Stimulated activated naive CD8-positive, alpha-beta T cell treated with anti-CD3 and anti-CD28 coated beads, Interleukin-15, amount 100 ng/mL, for 72 hours (primary cell): ENCODE measurements around the gene ZCCHC14.

Experiments
- ATAC-seq: fragments of 150-1000 bp; cut with Tn5 transposase; 2 replicates; pipeline ENCODE4 v1.10.0; 2021; ENCODE audit warnings: mild to moderate bottlenecking, moderate library complexity
- DNase-seq, 2 donors: peaks; one replicate each; pipeline ENCODE4 v3.0.0; 2021 to 2022
- H3K27ac Mint-ChIP-seq, 2 donors: one replicate each; pipeline ENCODE4 v1.8.0; 2022; ENCODE audit warnings: mild to moderate bottlenecking in 2 of 2, mixed read lengths in 2 of 2, moderate library complexity in 2 of 2
- H3K27me3 Mint-ChIP-seq: one replicate; pipeline ENCODE4 v1.8.0; 2022; ENCODE audit warnings: mixed read lengths
- H3K4me1 Mint-ChIP-seq: one replicate; pipeline ENCODE4 v1.8.0; 2022; ENCODE audit warnings: mild to moderate bottlenecking, mixed read lengths
- H3K4me3 Mint-ChIP-seq, 2 donors: one replicate each; pipeline ENCODE4 v1.8.0; 2022; ENCODE audit warnings: mild to moderate bottlenecking in 2 of 2, mixed read lengths in 2 of 2, moderate library complexity in 1 of 2
- H3K9me3 Mint-ChIP-seq, 2 donors: one replicate each; pipeline ENCODE4 v1.8.0; 2022; ENCODE audit warnings: mixed read lengths in 2 of 2

Gene ZCCHC14

DNA sequence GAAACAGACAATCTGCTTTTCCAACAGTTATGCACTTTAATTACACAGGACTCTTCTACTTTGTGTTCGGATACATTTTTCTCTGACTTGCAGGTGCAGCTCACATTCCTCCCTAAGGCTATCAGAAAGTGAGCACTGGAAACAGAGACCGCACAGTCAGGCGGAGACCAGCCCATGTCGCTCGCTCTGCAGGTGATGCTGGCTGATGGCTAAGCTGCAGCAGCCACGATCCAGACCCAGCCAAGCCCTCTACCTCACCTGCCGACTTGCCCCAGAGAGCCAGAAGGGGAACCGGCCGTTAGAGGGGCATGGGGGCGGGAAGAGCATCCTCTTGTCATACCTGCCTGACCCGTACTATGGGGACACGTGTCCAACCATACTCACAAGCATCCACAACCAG lies 66.9 kb downstream of the ZCCHC14 start:
- H3K9me3 Mint-ChIP-seq, result no peaks in the 10 kb centered on the region
- H3K27ac Mint-ChIP-seq, result no peak overlapping the region
- no peak overlapping the region for H3K4me3 Mint-ChIP-seq
- DNase-seq (no peak), ATAC-seq (no peak)
- H3K4me1 Mint-ChIP-seq, result peaks cover 6% of the 10 kb centered on the region
- H3K27me3 Mint-ChIP-seq, result no peaks in the 10 kb centered on the region

DNA sequence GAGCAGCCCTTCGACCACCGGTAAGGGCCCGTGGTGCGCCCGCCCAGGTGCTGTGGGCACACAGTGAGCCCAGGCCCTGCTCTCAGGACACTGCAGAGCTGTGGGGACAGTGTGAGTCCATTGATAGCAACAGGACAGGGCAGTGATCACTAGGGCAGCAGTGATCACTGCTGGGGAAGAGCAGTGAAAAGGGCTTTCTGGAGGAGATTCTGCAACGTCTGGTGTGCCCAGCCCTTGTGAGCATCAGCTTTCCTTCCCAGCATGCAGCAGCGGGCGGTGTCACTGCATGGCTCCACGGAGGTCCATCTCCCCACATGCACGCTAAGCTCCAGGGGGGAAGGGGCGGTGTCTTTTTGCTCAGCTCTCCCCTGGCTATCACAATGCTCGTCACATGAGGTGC lies 68.6 kb downstream of the ZCCHC14 start:
- no peak overlapping the region for H3K4me3 Mint-ChIP-seq
- no peaks in the 10 kb centered on the region for H3K9me3 Mint-ChIP-seq
- no peak overlapping the region for H3K27ac Mint-ChIP-seq
- H3K27me3 Mint-ChIP-seq, result no peaks in the 10 kb centered on the region
- DNase-seq, result no peak
- ATAC-seq, result no peak
- peaks cover 4% of the 10 kb centered on the region for H3K4me1 Mint-ChIP-seq

DNA sequence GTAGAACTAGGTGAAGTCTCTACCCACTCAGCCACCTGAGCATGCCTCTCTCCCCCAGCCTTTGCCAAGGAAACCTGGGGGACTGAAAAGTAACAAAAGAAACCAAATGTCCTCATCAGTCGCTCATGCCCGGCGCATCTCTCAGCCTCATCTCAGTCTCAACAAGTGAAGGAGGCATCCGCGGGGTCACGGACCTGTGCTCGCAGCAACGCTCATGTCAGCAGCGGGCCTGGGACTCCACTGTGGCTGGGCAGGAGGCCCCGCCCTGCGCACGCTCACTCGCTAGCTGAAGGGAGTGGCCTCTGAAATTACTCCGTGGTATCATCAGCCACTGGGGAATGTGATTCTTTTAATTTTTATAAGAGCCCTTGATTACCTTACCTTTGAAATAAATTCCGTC lies 69.4 kb downstream of the ZCCHC14 start:
- DNase-seq (no peak), ATAC-seq (no peak)
- no peaks in the 10 kb centered on the region for H3K4me1 Mint-ChIP-seq
- no peak overlapping the region for H3K4me3 Mint-ChIP-seq
- H3K27ac Mint-ChIP-seq, result no peak overlapping the region
- H3K9me3 Mint-ChIP-seq, result no peaks in the 10 kb centered on the region
- no peaks in the 10 kb centered on the region for H3K27me3 Mint-ChIP-seq

DNA sequence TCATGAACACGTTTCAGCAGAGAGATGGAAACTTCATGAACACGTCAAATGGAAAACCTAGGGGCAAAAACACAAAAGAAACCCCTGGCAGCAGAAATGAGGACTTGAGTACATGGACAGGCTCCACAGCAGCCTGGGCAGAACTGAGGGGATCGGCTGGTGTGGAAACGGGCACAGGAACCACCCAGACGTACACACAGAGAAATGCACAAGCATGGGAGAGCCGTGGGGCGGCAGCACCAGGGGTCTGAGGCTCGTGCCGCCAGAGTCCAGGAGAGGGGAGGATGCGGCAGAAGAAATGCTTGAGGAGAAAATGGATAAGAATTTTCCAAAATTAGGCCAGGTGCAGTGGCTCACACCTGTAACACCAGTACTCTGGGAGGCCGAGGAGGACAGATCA lies 70.7 kb downstream of the ZCCHC14 start:
- no peaks in the 10 kb centered on the region for H3K9me3 Mint-ChIP-seq
- no peak for ATAC-seq
- H3K27ac Mint-ChIP-seq, result peak overlapping the region in 1 of 2 donors; percentile 28
- no peak for DNase-seq
- no peak overlapping the region for H3K4me3 Mint-ChIP-seq
- no peaks in the 10 kb centered on the region for H3K4me1 Mint-ChIP-seq
- H3K27me3 Mint-ChIP-seq, result no peaks in the 10 kb centered on the region

DNA sequence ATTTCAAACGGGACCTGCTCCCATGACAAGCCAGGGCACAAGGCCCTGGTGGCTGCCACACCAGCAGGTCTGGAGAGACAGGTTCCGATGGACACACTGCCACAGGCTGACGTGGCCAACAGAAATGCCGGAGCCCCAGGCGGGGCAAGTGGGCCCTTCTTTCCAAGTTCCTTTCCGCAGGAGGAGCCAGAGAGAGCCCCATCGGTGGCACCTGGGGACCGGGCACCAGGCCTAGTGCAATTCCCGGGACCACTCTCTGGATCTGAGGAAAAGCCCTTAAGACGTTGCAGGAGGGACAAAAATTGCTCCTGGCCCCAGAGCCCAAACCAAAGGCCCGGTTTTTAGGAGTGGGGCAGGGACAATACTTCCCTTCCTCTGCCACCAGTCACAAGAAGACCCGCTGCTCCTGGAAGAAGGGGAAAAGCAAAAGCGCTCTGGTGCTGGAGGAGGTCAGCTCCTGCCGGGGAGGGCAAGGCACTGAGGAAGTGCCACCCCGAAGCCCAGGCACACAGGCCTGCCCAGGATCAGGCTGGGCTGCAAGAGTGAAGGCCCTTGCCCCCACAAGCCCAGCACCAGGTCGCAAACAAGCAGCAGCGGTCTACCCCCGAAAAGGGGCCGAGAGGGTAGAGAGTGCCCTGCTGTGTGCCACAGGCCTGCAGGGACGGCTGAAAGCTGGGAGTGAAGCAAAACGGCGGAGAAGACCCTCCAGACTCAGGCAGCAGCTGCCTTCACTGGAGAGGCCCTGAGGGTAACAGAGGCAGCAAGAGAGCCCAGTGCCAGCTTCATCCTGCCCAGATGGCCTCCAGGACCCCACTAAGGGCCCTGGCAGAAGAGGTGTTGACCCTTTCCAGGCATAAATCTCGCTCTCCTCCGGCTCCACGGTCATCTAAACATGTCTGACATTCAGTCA lies 71.6 kb downstream of the ZCCHC14 start:
- DNase-seq (no peak), ATAC-seq (no peak)
- Mint-ChIP-seq H3K4me3 (no peak overlapping the region), H3K27ac (peak overlapping the region in 1 of 2 donors; percentile 55), H3K27me3 (no peaks in the 10 kb centered on the region), H3K4me1 (no peaks in the 10 kb centered on the region), H3K9me3 (no peaks in the 10 kb centered on the region)

DNA sequence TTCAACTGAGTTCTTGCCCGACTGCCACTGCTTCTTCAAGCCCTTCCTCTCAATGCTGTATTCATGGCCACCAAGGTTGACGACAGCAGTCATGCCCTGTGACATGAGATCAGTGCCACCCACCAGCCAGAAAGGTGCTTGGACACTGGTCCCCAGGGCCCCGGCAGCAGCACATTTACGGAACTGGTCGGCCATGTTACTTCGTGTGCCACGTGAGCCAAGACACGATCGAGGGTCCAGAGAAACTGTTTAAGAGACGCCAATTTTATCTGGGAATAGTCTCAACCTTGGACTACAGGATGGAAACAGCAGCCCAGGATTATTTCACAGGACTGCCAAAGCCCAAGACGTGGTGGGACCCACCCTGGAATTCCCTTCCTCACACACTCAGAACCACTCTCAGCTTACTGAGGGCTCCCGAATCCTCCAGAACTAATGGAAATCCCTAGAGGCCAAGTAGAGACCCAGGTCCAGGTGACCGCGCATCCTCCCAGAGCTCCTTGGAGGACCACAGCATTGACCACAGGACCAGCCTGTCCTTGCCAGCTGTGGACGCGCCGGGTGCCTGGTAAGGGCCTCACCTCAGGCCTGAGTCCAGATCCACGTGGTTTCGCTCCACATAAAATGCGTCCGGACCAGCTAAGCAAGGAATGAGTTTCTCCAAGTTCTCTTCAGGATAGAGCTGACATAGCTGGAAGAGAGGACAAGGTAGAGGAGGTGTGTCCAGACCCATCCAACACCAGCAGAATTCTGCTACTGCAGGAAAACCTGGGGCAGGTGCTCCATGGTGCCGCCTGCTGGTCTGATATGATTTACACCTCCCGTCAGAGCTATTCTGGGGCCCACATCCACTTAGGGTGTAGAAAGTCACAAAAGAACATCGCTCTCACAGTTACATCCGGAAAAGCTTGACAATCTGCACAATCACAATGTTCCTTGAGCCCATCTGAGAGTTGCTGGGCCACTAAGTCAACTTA lies 72.5 kb downstream of the ZCCHC14 start:
- Mint-ChIP-seq H3K27me3 (no peaks in the 10 kb centered on the region), H3K9me3 (no peaks in the 10 kb centered on the region), H3K27ac (no peak overlapping the region), H3K4me1 (no peaks in the 10 kb centered on the region), H3K4me3 (no peak overlapping the region)
- ATAC-seq (no peak), DNase-seq (no peak)

DNA sequence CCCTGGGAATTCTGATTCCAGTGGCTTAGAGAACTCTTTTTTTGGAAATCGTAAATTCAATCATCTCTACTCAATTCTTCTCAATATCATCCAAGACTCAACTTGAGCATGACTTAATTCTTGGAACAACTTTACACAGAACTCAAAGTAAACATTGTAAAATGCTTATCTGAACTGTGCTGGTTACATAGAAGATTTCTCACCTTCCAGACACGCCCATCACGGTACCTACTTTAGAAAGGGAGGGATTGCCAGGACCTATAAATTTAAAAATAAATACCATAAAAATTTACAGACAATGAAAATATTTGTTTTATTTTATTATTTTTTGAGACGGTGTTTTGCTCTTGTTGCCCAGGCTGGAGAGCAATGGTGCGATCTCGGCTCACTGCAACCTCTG lies 74.2 kb downstream of the ZCCHC14 start:
- no peaks in the 10 kb centered on the region for H3K27me3 Mint-ChIP-seq

DNA sequence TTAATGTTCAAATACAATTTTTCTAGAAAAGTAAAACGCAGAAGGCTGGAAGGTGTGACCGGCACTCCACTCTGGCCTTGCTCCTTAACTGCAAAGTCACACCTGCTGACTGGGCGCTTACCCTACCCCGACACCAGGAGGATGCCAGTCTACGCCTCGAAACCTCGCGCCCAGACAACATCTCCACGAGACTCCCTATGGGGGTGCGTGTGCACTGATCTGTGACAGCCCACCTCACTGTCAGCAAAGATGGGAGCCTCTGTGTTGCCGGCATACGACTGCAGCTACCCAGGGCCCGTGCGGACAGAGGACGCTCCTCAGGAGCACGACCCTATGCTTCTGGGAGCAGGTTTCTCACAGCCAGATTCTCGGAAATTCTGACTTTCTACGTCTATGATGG lies 74.6 kb downstream of the ZCCHC14 start:
- H3K4me3 Mint-ChIP-seq, result no peak overlapping the region
- ATAC-seq, result no peak

More for the DNA sequence above, 74.2 kb downstream of the ZCCHC14 start:
- DNase-seq (no peak), ATAC-seq (no peak)
- no peaks in the 10 kb centered on the region for H3K4me1 Mint-ChIP-seq
- H3K9me3 Mint-ChIP-seq, result no peaks in the 10 kb centered on the region
- H3K27ac Mint-ChIP-seq, result peak overlapping the region in 1 of 2 donors; percentile 54
- H3K4me3 Mint-ChIP-seq, result no peak overlapping the region

DNA sequence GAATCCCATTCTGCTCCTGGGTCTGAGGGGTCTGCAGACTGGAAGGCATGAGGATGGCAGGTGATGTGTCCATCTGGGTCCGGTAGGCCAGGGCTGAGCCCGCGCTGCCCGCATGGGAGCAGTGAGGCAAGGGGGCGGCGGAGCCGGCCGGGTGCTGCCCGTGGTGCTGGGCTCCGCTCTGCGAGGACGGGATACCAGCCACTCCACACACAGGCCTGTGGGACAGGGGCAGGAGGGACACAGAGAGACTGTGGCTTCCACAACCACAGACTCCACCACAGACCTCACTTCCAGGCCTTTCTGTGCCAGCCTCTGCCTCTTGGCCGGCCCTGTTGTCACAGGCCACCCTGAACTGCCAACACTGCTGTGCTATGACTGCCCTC lies 75.3 kb downstream of the ZCCHC14 start:
- H3K4me1 Mint-ChIP-seq, result no peaks in the 10 kb centered on the region
- no peak overlapping the region for H3K27ac Mint-ChIP-seq
- H3K27me3 Mint-ChIP-seq, result no peaks in the 10 kb centered on the region
- no peak for ATAC-seq
- H3K4me3 Mint-ChIP-seq, result no peak overlapping the region
- no peaks in the 10 kb centered on the region for H3K9me3 Mint-ChIP-seq
- no peak for DNase-seq

More for the DNA sequence above, 74.6 kb downstream of the ZCCHC14 start:
- no peaks in the 10 kb centered on the region for H3K4me1 Mint-ChIP-seq
- peak overlapping the region in 1 of 2 donors; percentile 42 for H3K27ac Mint-ChIP-seq
- DNase-seq, result no peak
- no peaks in the 10 kb centered on the region for H3K27me3 Mint-ChIP-seq
- no peaks in the 10 kb centered on the region for H3K9me3 Mint-ChIP-seq

DNA sequence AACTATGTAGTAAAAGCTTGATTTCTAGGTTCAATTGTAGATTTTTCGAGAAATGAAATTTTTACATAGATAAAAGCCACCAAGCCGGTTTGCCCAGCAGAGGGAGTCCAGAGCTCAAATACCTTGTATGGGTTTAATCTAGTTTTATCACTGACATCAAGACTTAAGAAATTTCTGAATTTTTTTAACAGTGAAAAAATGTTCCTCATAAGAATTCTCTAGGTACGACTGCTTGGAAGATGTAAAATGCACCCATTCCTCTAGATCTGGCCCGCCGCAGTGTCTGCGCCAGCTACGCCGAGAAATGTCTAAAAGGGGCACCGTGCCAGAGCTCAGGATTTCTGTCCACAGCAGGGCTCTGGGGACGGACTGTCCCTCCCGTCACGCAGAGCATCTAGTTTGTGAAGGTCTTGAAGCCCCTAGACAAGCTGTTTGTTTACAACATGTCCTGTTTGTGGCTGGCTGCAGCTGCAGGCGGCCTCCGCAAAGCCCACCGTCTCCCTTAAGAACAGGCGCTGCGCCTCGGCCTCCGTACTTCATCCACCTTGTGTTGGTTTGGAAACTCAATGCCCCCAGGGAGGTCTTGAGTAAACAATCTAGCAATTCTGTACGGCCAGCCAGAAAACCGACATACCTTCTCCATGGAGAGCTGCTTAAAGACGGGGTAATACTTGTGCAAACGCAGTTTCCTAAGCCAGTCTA lies 75.8 kb downstream of the ZCCHC14 start:
- DNase-seq, result peak in 1 of 2 donors; percentile 27
- no peaks in the 10 kb centered on the region for H3K9me3 Mint-ChIP-seq
- no peaks in the 10 kb centered on the region for H3K4me1 Mint-ChIP-seq
- no peak for ATAC-seq
- H3K27me3 Mint-ChIP-seq, result no peaks in the 10 kb centered on the region
- no peak overlapping the region for H3K27ac Mint-ChIP-seq
- H3K4me3 Mint-ChIP-seq, result no peak overlapping the region

DNA sequence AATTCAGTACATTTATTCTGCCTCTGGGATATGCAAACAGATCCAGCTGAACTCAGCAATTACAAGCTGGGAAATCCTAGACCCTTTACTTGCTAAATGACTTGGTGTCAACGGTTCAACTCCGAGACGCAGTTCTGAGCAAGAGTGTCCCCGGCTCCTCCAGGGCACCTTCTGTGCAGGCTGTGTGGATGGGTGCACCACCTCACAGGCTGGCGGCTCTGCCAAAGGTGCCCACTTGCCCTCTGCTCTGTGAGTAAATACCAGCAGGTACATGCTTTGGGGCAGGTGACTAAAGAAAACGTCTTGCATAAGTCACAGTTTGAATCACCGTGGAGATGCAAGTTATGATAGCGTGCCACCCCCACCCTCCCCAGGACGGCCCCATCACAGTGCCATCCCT lies 77.4 kb downstream of the ZCCHC14 start:
- ATAC-seq, result no peak
- no peak for DNase-seq

DNA sequence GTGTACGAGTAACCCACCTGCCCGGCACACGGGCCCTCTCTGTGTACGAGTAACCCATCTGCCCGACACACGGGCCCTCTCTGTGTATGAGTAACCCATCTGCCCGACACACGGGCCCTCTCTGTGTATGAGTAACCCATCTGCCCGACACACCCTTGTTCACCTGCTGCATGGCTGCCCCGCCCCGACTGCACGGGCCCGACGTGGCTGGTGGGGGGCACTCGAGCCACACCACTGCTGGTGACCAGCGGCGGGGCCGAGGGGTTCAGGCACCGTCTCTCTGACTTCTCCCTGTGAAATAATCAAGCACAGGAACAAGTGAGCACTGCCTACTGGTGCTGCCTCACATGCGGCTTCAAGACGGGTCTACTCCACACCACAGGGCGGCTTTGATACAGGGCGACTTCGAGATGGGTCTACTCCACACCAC lies 78.6 kb downstream of the ZCCHC14 start:
- Mint-ChIP-seq H3K27me3 (no peaks in the 10 kb centered on the region), H3K4me1 (no peaks in the 10 kb centered on the region), H3K9me3 (no peaks in the 10 kb centered on the region), H3K27ac (no peak overlapping the region), H3K4me3 (no peak overlapping the region)
- no peak for DNase-seq
- no peak for ATAC-seq

More for the DNA sequence above, 77.4 kb downstream of the ZCCHC14 start:
- H3K9me3 Mint-ChIP-seq, result no peaks in the 10 kb centered on the region
- no peak overlapping the region for H3K27ac Mint-ChIP-seq
- H3K4me3 Mint-ChIP-seq, result no peak overlapping the region
- H3K4me1 Mint-ChIP-seq, result no peaks in the 10 kb centered on the region
- H3K27me3 Mint-ChIP-seq, result no peaks in the 10 kb centered on the region

DNA sequence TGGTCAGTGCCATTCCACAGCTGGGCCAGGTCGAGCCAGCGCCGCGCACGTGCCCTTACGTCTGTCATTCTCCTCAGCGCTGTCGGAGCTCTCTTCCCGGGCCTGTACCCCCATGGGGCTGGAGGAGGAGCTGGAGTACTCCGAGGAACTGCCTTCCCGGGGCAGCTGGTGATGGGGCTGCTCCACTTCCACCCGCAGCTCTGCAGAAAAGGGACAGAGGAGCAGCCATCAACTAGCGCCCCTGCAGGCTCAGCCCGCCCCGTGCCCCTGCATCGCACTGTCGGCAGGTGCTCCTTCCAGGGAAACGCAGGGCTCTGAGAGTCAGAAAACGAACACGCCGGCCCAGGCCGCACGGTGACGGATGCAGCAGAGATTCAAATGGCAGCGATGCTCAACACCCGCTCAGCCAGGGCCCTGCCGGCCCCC lies 79.8 kb downstream of the ZCCHC14 start:
- no peaks in the 10 kb centered on the region for H3K27me3 Mint-ChIP-seq
- H3K27ac Mint-ChIP-seq, result peak overlapping the region in 1 of 2 donors; percentile 71
- no peak for DNase-seq
- H3K4me3 Mint-ChIP-seq, result no peak overlapping the region
- no peaks in the 10 kb centered on the region for H3K9me3 Mint-ChIP-seq
- ATAC-seq, result no peak
- H3K4me1 Mint-ChIP-seq, result no peaks in the 10 kb centered on the region

DNA sequence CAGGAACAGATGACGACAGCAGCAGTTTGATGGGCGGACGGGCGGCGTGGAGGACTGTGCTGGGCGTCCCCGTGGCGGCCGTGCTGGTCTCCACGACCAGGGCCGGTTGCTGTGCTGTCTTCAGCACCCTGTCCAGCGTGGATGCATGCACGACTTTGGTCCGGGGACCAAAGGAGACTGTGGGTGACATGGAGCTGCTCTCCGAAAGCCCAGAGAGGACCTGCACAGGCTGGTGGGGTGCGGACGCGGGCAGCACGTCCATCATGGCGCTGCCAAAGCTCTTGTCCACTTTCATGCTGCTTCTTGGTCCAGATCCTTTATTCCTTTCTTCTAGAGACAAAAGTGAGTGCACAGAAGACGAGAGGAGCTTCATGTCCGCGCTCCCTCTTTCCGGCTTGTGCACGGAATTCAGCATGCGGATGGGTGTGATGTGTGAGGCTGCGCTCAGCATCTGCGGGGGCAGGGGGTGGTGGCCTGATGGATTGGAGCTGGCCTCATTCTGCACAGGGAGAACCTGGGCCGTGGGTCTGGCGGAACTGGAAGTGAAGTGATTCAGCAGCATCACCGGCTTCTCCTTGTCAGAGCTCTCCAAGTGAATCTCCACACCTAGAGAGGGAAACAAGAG lies 80.3 kb downstream of the ZCCHC14 start:
- H3K27ac Mint-ChIP-seq, result peak overlapping the region in 1 of 2 donors; percentile 74
- ATAC-seq, result no peak
- H3K4me3 Mint-ChIP-seq, result no peak overlapping the region
- no peaks in the 10 kb centered on the region for H3K9me3 Mint-ChIP-seq
- DNase-seq, result no peak
- no peaks in the 10 kb centered on the region for H3K4me1 Mint-ChIP-seq
- no peaks in the 10 kb centered on the region for H3K27me3 Mint-ChIP-seq
